NCI-H2227 treated with DMSO at 0.1 percent for 48 hours (cell line): ENCODE data around the gene PAM16.
A peak's percentile ranks its signal among the peaks of the same experiment; 100 is the strongest.

Source experiments
- DNase-seq: peaks from one replicate; lab custom pipeline; 2025; lab: John Stamatoyannopoulos, UW

PAM16 gene

DNA sequence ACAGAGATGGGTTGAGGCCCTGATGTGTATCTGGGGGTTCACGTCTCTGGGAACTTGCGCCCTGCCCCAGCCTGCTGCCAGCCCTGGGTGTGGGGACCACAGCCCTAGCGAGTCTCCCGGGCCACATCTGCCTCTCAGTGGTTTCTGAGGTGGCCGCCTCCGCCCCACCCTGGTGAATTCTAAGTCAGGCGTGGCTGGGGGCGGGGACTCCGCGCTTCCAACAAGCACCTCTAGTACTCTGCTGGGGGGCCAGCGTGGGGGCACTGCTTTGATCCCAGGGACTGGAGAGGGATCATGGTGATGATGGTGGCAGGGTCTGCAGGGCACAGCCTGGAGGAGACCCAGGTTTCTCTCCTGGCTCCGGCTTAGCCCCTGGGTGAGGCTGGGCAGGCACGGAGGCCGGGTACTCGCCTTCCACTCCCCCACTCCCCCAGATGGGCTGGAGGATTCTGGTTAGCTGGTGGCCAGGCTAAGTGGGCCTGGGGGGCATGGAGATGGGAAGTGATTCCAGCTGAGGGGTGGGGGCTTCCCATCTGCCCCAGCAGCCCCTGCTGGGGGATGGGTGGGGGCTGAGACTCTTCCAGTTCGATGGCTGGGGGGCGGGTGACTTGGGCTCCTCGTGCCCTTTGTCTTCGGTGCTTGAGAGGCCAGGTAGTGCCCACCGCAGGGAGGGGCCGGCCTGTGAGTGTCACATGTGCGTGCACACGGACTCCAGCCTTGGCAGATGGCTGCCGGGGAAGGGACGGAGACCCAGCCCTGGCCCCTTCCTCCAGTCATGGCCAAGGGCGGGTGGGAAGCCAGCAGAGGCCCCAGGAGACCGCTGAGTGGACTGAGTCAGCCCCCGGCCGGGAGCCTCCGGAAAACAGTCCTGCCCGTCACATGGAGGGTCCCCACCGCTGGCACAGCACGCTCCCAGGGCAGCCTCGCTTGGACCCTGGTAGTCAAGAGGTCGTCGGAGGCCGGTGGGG lies 31.4 kb downstream of the PAM16 start:
- DNase-seq = no peak

DNA sequence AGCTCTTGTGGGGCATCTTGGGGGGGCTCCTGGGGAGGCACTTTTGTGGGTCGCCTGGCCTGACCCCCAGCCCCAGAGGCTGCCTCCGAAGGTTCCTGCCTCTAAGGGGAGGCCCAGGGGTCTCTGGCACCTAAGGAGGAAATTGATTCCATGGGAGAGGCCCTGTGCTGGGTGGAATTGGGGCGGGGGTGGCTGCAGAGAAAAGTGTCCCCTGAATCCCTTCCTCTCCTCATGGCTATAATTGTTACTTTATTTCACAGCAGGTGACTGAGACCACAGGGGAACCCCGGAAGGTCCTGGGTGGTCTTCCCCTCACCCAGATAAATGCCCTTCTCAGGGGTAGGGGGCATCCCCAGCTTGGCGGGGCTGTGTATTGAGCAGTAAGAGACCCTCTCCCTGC lies 32.2 kb downstream of the PAM16 start:
- no peak for DNase-seq

DNA sequence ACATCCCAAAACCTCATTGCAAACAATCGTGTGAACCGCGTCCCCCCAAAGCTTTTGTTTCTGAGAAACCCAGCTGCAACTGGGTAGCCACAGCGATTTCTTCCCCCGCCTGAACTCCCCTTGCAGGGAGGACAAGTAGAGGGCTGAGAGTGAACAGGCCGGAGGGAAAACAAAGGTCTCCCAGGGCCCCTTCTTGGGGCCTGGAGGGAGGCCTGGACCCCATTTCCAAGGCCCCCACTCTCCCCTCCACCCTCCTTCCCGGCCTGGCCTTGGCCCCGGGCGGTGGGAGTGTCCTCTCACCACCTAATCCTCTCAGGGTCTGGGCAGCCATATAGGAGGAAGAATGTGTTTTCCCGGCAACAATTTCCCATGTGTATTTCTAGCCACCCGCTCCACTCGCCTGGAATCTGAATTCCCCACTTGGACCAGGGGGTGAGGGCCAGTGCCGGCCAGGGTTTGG lies 32.6 kb downstream of the PAM16 start:
- no peak for DNase-seq

DNA sequence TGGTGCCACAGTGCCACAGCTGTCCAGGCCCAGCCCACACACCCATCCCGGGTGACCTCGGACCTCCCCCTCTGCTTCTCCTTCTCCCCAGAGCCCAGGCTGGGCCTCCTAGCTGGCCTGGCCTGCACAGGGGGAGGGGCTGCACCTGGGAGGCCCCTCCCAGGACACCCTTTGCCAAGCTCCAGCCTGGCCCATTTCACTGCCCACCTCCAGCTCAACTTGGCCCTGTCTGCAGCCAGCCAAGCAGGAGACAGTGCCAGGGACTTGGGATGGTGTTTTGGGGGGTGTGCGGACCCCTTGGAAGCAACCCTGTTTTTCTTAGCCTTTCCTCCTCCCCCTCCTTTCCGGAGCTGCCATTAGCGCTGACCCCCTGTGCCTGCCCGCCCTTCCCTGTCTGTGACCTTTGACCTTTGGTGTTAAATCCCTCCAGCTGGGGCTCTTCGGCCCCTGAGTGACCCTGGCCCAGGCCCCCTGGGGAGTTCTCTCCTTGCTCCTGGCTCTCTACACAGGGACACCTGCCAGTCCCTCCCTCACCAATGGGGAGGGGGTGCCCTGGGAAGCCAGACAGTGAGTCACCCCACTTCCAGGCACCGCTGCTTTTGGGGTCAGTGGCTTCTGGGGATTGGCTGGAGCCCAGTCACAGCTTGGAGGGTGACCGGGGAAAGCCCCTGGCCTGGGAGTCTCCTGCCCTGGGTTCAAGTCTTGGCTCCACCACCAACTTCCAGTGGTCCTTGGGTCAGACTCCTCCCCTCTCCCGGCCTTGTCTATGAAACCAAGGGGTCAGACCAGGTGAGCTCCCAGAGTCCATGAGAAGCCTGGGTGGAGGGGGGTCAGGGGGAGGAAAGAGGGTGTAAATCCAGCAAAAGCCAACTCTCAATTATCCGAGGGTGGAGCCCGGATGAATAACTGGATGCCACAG lies 33.3 kb downstream of the PAM16 start:
- no peak for DNase-seq

DNA sequence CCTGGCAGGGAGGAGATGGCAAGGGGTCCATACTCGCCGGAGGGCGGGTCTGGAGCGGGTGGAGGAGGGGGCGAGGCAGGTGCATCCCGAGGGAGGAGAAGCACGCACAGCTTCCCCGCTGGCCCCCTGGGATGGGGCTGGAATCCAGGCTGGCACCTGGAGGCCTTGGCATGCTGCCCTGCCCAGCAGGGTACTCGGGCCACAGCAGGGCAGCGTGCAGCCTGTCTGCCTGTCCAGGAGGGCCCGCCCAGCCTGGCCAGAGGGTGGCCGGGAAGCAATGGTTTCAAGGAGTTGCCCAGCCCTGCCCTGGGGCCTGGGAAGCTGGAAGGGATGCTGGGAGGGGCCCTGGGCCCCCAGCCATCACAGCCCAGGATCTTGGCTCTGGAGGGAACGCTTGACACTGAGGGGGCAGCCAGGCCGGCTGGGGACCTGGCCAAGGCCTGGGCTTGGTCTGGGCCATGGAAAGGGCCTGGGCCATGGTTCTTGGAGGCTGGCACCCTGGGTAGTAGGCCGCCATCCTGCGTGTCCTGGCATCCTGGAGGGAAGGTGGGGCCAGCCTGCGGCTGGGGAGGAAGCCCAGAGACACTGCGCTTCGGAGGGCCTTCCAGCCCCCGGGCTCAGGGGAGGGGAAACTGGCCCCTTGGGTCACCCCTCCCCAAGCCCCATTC lies 34.1 kb downstream of the PAM16 start:
- no peak for DNase-seq

DNA sequence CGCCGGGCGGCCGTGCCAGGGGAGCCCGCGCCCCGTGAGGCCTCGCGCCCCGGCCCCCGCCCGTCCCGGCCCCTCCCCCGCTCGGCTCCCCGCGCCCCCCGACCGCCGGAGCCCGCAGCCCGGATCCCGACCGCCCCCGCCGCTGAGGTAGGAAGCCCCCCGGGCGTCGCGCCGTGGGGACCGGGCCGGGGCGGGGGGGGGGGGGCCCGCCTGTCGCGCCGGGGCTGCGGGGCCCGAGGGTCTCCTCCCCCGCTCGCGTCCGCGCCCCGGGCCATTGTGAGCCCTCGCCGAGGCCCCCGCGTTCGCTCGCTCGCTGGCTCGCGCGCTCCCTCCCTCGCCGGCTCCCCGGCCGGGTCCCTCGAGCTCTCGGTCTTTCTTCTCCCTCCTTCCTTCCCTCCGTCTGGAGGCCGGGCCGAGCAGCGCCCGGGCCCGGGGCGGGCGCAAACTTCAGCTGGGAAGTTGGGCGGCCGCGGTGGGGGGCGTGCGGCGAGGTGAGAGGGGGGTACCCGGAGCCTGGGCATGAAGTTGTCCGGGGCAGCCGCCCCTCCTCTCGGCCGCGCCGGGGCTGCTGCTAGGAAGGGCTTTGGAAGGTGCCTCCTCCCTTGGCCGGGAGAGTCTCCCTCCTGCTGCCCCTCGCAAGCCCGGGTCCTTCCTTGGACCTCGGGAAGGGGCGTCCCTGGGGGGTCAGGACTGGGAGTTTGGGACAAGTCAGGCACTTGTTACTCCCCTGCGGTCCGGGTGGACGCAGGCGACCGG lies 34.8 kb downstream of the PAM16 start:
- DNase-seq = no peak

DNA sequence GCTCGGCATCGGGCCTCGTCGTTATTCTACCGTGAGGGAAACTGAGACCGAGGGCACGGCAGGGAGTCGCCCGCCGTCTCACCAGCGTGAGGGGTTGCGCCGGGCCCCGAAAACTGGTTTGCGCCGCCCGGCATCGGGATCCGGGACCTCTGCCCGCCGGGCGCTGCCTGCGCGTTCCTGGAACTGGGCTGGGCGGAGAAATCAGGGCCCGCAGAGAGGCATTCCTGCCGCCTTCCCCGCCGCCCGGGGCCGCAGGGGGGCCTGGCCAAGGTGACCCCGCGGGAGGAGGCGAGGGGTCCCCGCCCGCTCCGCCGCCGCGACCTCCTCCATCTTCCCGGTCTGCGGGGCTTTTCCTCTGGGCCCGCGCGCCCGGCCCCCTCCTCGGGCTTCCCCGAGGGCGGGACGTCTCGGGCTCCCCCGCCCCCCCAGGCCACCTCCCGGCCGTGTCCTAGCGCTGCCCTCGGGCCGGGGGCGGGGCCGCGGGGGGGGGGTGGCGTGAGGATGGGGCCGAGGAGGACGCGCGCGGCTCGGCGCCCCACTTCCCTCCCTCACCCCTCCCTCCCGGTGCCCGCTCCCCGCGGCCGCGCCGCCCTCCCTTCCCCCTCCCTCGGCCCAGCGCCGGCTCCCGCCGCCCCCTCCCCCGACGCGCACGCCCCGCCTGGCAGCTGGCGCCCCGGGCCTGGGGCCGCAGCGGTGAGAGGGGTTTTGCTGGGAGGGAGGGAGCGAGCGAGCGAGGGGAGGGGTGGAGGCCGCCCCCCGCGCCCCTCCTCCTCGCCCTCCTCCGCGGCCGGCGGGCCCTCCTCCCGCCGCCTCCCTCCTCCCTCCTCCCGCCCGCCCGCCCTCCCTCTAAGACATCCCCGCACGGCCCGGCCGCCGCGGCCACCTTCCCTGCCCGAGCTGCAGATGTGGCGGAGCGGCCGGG lies 35.7 kb downstream of the PAM16 start, which contains the start of gene GLIS2:
Gene GLIS2, plus strand, starts transcription at position 882 of the 922 bp plus-strand sequence. CDS start 16,214 bp downstream, outside the sequence.
- DNase-seq = peak; percentile 87

DNA sequence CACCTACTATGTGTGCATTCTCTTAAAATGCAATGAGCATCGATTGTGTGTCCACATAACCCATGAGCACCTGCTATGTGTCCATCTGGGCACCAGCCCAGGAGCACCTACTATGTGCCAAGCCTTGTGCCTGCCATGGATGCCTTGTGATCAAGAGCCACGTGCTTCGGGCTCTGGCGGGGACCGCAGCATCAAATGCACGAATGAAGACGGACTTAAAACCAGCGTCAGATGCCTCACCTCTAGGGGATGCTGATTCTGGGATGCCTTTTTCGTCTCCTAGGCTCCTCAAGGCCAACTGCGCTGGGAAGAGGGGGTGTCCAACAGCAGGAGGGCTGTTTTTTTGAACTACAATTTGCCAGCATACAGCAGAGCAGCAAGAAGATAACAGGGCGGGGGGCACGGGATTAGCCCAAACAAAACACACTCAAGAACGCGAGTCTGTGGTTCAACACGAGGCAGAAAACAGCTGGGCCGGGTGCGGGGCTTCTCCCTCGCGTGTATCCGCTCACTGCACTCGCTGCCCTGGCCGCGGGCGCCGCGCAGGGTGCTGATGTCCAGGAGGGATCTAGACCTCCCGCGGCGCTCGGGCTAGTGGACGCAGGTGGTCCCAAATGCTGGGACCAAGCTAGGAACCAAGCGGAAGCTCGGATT lies 36.5 kb downstream of the PAM16 start:
- DNase-seq = peak; percentile 45

DNA sequence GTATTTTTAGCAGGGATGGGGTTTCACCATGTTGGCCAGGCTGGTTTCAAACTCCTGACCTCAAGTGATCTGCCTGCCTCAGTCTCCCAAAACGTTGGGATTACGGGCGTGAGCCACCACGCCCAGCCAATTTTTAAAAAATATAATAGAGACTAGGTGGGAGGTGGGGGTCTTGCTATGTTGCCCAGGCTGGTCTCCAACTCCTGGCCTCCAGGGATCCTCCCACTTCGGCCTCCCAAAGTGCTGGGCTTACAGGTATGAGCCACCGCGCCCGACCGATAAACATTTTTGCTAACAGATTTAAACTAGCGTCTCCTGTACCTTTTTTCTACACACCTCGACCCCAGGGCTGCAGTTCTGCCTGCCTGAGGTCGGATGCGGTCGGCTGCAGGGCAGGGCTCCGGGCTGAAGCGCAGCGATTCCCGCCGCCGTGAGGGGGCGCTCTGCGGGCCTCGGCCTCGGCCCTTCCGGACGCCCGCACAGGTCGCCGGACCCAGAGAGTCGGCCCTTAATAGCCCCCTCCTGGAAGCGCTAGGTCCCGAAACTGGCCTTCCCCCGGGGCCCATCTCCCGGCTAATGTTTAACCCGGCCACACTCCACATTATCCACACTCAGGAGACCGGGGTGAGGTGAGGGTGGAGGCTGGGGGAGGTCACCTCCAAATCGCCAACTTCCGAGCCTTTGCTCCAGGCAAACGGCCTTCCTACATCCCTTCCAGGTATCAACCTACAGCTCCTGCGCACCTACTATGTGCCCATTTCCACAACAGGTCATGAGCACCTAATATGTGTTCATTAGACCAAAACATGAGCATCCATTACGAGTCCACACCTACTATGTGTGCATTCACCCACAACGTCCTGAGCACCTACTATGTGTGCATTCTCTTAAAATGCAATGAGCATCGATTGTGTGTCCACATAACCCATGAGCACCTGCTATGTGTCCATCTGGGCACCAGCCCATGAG lies 37.3 kb downstream of the PAM16 start:
- DNase-seq = no peak

DNA sequence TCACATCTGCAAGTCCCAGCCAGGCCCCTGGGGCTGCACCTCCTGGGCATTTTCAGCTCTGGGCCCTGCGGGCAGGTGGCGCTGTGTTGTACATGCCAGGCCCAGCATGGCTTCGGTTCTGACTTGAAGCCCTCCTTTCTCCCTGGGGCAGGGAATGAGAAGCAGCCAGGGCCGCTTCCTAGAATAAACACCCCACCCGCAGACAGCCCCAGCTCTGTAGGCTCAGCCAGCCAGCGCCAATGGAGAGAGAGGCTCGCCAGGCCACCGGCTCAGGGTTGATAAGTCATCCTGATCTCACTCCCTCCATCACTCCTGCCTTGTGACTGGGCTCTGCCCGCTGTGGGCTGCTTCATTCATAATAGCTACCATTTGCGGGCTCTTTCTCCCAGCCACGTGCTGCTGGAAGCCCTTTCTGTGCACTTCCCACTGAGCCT lies 41.3 kb downstream of the PAM16 start:
- DNase-seq = peak; percentile 30

DNA sequence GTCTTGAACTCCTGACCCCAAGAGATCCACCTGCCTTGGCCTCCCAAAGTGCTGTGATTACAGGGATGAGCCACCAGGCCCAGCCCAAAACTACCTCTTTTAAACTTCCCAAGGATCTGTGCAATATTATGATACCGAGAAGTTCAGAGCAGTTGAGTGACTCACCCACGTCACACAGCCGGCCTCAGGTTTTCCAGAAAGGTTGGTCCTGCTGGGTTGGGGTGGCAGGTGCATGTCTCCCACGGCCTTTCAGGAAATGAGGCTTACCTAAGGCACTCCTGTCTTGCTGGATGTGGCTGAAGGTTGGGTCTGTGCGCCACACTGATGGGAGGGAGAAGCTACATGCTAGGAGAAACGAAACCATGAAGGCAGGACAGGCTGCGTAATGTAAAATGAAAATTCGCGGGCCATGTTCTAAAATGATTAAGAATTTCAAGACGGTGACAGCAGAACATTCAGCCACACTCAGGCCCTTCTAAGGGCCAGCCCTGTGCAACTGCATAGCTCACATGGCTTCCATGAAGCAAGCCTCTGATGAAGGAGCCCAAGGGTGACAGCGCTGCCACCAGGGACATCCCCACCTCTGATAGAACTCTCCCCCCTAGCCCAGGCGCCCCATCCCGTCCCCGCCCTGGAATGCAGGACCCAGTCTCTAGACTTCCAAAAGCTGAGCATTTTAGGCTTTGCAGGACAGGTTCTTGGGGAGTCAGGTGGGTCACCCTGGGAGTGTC lies 41.9 kb downstream of the PAM16 start:
- DNase-seq = no peak

DNA sequence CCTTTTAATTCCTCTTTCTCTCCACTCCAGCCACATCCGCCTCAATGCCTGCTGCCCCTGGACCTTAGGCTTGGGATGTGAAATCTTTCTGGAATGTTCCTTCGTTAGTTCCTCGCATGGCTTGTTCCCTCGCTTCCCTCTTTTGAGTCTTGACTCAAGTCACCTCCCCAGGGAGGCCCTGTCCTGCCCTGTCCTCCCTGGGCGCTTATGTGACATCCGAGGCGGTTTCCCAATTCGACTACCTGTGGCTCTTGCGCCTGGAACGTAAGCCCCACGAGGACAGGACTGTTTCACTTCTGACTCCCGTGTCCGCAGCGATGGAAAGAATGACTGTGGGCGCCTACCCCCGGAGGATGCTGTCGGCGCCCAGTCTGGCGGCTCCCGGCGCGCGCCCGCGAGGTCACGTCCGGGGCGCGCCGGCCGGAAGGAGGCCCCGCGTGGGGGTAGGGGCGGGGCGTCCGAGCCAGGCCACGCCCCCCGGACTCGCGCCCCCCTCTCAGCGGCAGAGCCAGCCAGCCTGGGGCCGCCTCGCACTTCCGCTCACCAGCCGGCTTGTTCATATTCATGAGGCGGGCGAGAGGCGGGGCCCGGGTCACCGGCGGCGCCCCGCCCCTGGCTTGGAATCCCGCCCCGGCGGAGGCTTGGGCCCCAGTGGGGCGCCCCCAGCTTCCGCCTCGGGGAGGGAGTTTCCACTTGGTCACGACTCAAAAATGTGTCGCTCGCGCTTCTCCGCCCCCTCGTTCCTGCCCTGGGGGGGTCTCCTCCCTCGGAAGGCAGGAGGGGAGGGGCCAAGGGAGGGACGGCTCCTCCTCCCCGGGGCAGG lies 43.7 kb downstream of the PAM16 start:
- DNase-seq = no peak

DNA sequence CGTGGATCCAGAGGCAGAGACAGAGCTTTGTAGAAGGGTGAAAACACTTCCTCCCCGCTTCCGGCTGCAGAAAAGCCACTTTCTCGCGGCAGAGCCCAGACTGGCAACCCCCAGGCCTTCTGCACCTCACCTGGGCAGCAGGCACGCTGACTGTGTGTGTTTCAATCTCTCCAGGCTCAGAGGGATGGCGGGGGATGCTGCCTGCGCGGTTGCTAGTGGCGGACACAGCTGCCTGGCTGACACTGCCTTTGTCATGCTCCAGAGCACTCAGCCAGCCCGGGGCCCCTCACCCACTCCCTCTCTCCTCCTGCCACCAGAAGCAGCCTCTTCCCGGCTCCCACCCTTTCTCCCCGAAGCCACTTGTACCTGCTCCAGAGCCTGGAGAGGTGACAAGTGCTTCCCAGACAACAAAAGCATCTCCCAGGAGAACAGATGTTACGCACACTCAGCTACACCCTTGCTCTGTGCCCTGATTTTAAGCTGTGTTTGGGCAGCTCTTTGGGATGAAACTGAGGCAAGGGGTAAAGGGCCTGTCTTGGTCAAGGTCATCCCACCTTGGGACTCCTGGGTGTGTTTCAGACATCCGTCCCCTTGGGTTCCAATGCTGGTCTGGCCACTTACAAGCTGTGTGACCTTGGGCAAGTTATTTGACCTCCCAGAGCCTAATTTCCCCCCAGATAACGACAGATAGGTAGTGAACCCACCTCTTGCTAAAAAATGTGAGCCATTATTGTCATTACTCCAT lies 44.5 kb downstream of the PAM16 start:
- peak; percentile 51 for DNase-seq

DNA sequence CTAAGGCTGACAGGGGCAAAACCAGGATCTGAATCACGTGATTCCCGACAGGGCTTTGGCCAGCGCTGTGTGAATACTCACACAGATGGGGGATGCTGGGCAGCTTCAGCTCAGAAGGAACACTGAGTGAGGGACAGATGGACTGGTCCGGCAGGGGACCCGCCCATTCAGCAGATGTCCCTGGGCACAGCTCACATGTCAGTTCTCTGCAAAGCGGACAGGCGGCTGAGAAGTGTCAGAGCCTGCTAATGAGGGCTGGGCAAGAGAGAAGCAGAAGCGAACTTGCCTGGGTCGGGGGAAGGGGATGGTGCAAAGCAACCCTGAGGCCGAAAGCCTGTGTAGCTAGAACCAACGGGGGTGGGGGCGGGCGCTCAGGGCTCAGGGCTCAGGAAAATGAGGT lies 47.1 kb downstream of the PAM16 start:
- DNase-seq = peak; percentile 20

DNA sequence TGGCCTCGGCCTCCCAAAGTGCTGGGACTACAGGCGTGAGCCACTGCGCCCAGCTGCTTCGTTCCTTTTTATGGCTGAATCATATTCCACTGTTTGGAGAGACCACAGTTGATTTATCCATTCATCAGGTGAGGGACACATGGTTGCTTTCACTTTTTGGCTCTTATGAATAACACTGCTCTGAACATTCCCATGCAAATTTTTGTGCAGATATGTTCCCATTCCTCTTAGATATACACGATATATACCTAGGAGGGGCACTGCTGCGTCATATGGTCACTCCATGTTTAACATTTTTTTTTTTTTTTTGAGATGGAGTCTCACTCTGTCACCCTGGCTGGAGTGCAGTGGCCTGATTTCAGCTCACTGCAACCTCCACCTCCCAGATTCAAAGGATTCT lies 49.2 kb downstream of the PAM16 start:
- DNase-seq = no peak

DNA sequence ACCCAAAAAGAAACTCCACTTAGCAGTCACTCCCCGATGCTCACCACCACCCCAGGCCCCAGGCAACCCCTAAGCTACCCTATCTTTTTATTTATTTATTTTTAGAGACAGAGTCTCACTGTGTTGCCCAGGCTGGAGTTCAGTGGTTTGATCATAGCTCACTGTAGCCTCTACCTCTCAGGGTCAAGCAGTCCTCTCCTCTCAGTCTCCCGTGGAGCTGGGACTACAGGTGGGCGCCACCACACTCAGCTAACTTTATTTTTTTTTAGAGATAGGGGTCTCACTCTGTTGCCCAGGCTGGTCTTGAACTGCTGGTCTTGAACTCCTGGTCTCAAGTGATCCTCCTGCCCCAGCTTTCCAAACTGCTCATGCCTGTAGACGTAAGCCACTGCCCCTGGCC lies 49.9 kb downstream of the PAM16 start:
- no peak for DNase-seq
